Measurements from ENCODE around the gene AHNAK.
"Not testable (repeated sequence)": the region's sequence is repeated elsewhere in the genome, so short reads cannot be mapped to it uniquely, and the experiment has no call there.

Gene AHNAK

GRCh38 chr11:62571493-62571892, 24.9 kb upstream of the AHNAK start:
- not testable (repeated sequence) for DNase-seq (ENCODE audit: low spot score)

GRCh38 chr11:62570903-62571302, 24.3 kb upstream of the AHNAK start:
- DNase-seq (ENCODE audit: low spot score), result not testable (repeated sequence)

GRCh38 chr11:62569611-62570010, 23.0 kb upstream of the AHNAK start:
- DNase-seq (ENCODE audit: low spot score), result no peak

GRCh38 chr11:62567018-62567633, 20.5 kb upstream of the AHNAK start:
- no peak for DNase-seq (ENCODE audit: low spot score)

GRCh38 chr11:62566247-62566646, 19.6 kb upstream of the AHNAK start:
- DNase-seq (ENCODE audit: low spot score), result no peak

GRCh38 chr11:62565100-62565802, 18.6 kb upstream of the AHNAK start:
- DNase-seq (ENCODE audit: low spot score), result no peak

GRCh38 chr11:62561677-62562230, 15.1 kb upstream of the AHNAK start:
- DNase-seq (ENCODE audit: low spot score), result not testable (repeated sequence)

GRCh38 chr11:62560566-62561103, 14.0 kb upstream of the AHNAK start:
- DNase-seq (ENCODE audit: low spot score), result peak; percentile 89

GRCh38 chr11:62559626-62560025, 13.0 kb upstream of the AHNAK start:
- DNase-seq (ENCODE audit: low spot score), result not testable (repeated sequence)

- no peak for DNase-seq (ENCODE audit: low spot score)
Observed at GRCh38 chr11:62559204-62559603, 12.6 kb upstream of the AHNAK start.

- DNase-seq (ENCODE audit: low spot score), result no peak
Observed at GRCh38 chr11:62558669-62559068, 12.1 kb upstream of the AHNAK start.

GRCh38 chr11:62556875-62557631, 10.4 kb upstream of the AHNAK start:
- DNase-seq (ENCODE audit: low spot score), result no peak

GRCh38 chr11:62556108-62556874, 9.7 kb upstream of the AHNAK start:
- peak; percentile 83 for DNase-seq (ENCODE audit: low spot score)

- no peak for DNase-seq (ENCODE audit: low spot score)
Observed at GRCh38 chr11:62555464-62556107, 9.0 kb upstream of the AHNAK start.

- no peak for DNase-seq (ENCODE audit: low spot score)
Observed at GRCh38 chr11:62554387-62555167, 8.0 kb upstream of the AHNAK start.

- DNase-seq (ENCODE audit: low spot score), result peak; percentile 86
Observed at GRCh38 chr11:62553839-62554361, 7.3 kb upstream of the AHNAK start.

GRCh38 chr11:62553080-62553838, 6.7 kb upstream of the AHNAK start:
- DNase-seq (ENCODE audit: low spot score), result peak; percentile 93

- no peak for DNase-seq (ENCODE audit: low spot score)
Observed at GRCh38 chr11:62552485-62553079, 6.0 kb upstream of the AHNAK start.

GRCh38 chr11:62550478-62550877, 3.9 kb upstream of the AHNAK start:
- not testable (repeated sequence) for DNase-seq (ENCODE audit: low spot score)

All from LoVo (cell line).